Colonic mucosa (tissue), 4 donors: Measurements from ENCODE around the gene BCL6. TPM values are rescaled to one million over a fixed set of nuclear protein-coding genes. Genes with fewer than 3 reads are reported as not detected.

Experiments used
- DNase-seq: peaks from one replicate; pipeline ENCODE4 v3.0.0-alpha.2; 2020
- H3K27ac ChIP-seq: fragments of 200-600 bp; one replicate; pipeline ENCODE4 v1.8.0; 2021
- H3K27me3 ChIP-seq: fragments of 200-600 bp; one replicate; pipeline ENCODE4 v1.8.0; 2021
- H3K36me3 ChIP-seq: fragments of 200-600 bp; one replicate; pipeline ENCODE4 v1.8.0; 2021
- H3K4me1 ChIP-seq: fragments of 200-600 bp; one replicate; pipeline ENCODE4 v1.8.0; 2021; ENCODE audit warnings: mild to moderate bottlenecking
- H3K4me3 ChIP-seq: fragments of 200-600 bp; one replicate; pipeline ENCODE4 v1.8.0; 2021
- H3K9ac ChIP-seq, 2 donors: one replicate each; pipeline ENCODE4 v1.7.0; 2013; ENCODE audit warnings: control low read depth in 2 of 2, low read depth in 2 of 2, low read length in 2 of 2
- H3K9me3 ChIP-seq: fragments of 200-600 bp; one replicate; pipeline ENCODE4 v1.8.0; 2021
- CTCF ChIP-seq: fragments of 200-600 bp; IDR thresholded peaks from one replicate; pipeline ENCODE4 v1.8.0; 2022; ENCODE audit warnings: antibody characterized with exemption, mild to moderate bottlenecking
- intact Hi-C: fragments of 100-400 bp; cut with DNase I; formaldehyde crosslinking; loops from one replicate; pipeline ENCODE4 v1.14.1; 2022
- total RNA-seq, 2 donors: library from RNA; stranded (reverse); fragmentation: NEBNext Ultra II Directional in 1 of 2; extraction: Animal tissue kit (Norgen Biotek cat#: 25700) in 1 of 2; gene quantifications; one replicate each; pipeline ENCODE4 v1.2.1, GENCODE V29; 2021
- donor health status: healthy.
- donor health status: DM: no; HTN: no; CAD: no.
- donor health status: DM: no; HTN: no; CAD: no.

Gene BCL6
- total RNA-seq, 2 donors from 2014 or later, result 8.8 to 30.2 TPM

- no peaks in the 10 kb centered on the region for H3K27me3 ChIP-seq
- H3K9me3 ChIP-seq, result no peaks in the 10 kb centered on the region
- H3K9ac ChIP-seq, result no peak overlapping the region
- no peak overlapping the region for H3K4me3 ChIP-seq
- intact Hi-C loops, result loop anchor here (2.0 to 5.0 kb wide), 2 partner anchors 60 to 459 kb away; no protein-coding TSS in a partner anchor
- no peaks in the 10 kb centered on the region for H3K36me3 ChIP-seq
- TF ChIP-seq CTCF, result no peak
- no peaks in the 10 kb centered on the region for H3K4me1 ChIP-seq
- H3K27ac ChIP-seq, result no peak overlapping the region
- no peak for DNase-seq
Observed at GRCh38 chr3:187677604-187678003, 67.7 kb downstream of the BCL6 start.

GRCh38 chr3:187673012-187673411 is 72.3 kb downstream of the BCL6 start:
- no peak overlapping the region for H3K4me3 ChIP-seq
- H3K27me3 ChIP-seq, result no peaks in the 10 kb centered on the region
- no peaks in the 10 kb centered on the region for H3K9me3 ChIP-seq
- no peak overlapping the region for H3K27ac ChIP-seq
- no peak for TF ChIP-seq CTCF
- no peak overlapping the region for H3K9ac ChIP-seq
- intact Hi-C loops, result no loop called here
- DNase-seq, result no peak
- no peaks in the 10 kb centered on the region for H3K36me3 ChIP-seq
- H3K4me1 ChIP-seq, result no peaks in the 10 kb centered on the region

Other genes with a start within 250 kb of the BCL6 start
- gene SST, start 75.1 kb downstream of the BCL6 start, total RNA-seq, result 10 to 100 TPM; 31.6 to 78.4 TPM
- not detected for gene RTP2, start 42.9 kb downstream of the BCL6 start, total RNA-seq